H1 (cell line): Measurements from ENCODE around the gene BIRC5. TPM values are rescaled to one million over a fixed set of nuclear protein-coding genes. Genes with fewer than 3 reads are reported as not detected.

Source experiments
- BACH1 ChIP-seq: IDR thresholded peaks from 2 replicates; pipeline ENCODE4 v1.6.1; 2012; ENCODE audit warnings: low read length, improper control_type of control experiment
- BRCA1 ChIP-seq: IDR thresholded peaks from 2 replicates; pipeline ENCODE4 v1.6.1; 2012; ENCODE audit warnings: low read depth, low read length, improper control_type of control experiment
- CEBPB ChIP-seq: IDR thresholded peaks from 2 replicates; pipeline ENCODE4 v1.6.1; 2012; ENCODE audit warnings: low read depth, low read length
- EP300 ChIP-seq, 2 experiments: IDR thresholded peaks; 1 replicate in 1 of 2; 2 replicates in 1 of 2; pipeline ENCODE4 v1.6.1; 2011 to 2012; ENCODE audit warnings: low read depth in 2 of 2, low read length in 2 of 2, mild to moderate bottlenecking in 2 of 2, borderline replicate concordance in 1 of 2, inconsistent platforms in 1 of 2, moderate library complexity in 1 of 2
- NRF1 ChIP-seq: IDR thresholded peaks from 2 replicates; pipeline ENCODE4 v1.6.1; 2011; ENCODE audit warnings: mild to moderate bottlenecking, low read depth, low read length, improper control_type of control experiment
- RBBP5 ChIP-seq: IDR thresholded peaks from 2 replicates; pipeline ENCODE4 v1.7.1; 2012; ENCODE audit warnings: low read depth, mild to moderate bottlenecking, inconsistent platforms, low read length, moderate library complexity, borderline replicate concordance
- RXRA ChIP-seq: IDR thresholded peaks from 2 replicates; pipeline ENCODE4 v1.6.1; 2011; ENCODE audit warnings: low read depth, mild to moderate bottlenecking, low read length, moderate library complexity; ENCODE audit not compliant: insufficient read depth
- TCF12 ChIP-seq: IDR thresholded peaks from 2 replicates; pipeline ENCODE4 v1.6.1; 2011; ENCODE audit warnings: low read depth, mild to moderate bottlenecking, low read length
- polyA plus RNA-seq, 7 experiments: library from polyadenylated mRNA; depleted of rRNA in 3 of 7; stranded (reverse) in 5 of 7; unstranded in 2 of 7; fragments of >200 nt in 5 of 7; fragments of 200-250 nt in 2 of 7; gene quantifications; 1 replicate in 5 of 7; 2 replicates in 1 of 7; 4 replicates in 1 of 7; pipeline versions ENCODE4 v1.2.1 to v1.2.3, GENCODE V29; 2011 to 2013; ENCODE audit warnings: missing spikeins in 2 of 7, mixed read lengths in 2 of 7
- total RNA-seq: library from RNA; stranded (reverse); fragmentation: NEBNext Ultra II Directional; extraction: Animal tissue kit (Norgen Biotek cat#: 25700); gene quantifications from 2 replicates; pipeline ENCODE4 v1.2.1, GENCODE V29; 2021
- TF ChIP-seq, protein P1 (sequence below): IDR thresholded peaks from 2 replicates; pipeline ENCODE4 v1.6.1; 2012; ENCODE audit warnings: low read length, inconsistent platforms

The BIRC5 gene
- total and polyA plus RNA-seq, 2 of the 8 experiments (the other 6 are each of a cell fraction or from before 2014, with no cell fraction given), result 42.2 to 108 TPM

DNA sequence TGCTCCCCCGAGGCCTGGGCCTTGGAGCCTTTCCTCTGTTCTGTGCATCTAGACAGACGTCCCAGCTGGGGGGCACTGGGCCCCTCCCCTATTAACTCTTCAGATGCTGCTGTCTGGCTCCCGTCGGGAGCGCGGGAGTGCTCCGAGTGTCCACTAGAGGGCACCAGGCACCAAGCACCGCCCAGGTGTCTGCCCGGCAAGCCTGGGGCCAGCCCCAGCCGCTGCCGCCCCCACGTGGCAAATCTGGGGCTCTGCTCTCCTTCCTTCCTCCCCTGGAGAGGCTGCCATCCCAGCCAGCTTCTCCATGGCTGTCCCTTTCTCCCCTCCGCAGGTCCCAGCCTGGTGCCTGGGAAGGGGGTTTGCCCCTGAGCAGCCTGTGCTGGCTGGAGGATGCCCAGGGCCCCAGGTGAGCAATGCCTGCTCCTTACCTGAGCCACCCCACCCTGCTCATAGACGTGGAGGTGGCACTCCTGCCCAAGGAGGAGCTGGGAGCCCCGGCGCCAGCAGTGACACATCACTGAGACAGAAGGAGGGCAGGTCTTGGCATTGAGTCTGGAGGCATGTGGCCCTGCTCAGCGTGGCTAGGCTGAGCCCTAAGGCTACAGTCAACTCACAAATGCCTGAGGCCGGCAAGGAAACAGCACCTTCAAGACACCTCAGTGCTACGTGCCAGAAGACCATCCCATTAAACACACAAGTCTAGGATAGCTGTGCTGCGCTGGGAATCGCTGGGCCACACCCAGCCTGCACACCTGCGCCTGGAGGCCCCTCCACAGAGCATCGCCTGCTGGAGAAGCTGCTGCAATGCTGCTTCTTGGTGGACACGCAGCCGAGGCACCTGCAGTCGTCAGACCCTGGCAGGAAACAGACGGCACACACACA is 37.1 kb downstream of the BIRC5 start (continued):
- TF ChIP-seq, protein P1, sequence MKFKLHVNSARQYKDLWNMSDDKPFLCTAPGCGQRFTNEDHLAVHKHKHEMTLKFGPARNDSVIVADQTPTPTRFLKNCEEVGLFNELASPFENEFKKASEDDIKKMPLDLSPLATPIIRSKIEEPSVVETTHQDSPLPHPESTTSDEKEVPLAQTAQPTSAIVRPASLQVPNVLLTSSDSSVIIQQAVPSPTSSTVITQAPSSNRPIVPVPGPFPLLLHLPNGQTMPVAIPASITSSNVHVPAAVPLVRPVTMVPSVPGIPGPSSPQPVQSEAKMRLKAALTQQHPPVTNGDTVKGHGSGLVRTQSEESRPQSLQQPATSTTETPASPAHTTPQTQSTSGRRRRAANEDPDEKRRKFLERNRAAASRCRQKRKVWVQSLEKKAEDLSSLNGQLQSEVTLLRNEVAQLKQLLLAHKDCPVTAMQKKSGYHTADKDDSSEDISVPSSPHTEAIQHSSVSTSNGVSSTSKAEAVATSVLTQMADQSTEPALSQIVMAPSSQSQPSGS, result no peak
- peak; percentile 91 for TF ChIP-seq TCF12
- TF ChIP-seq BACH1, result no peak
- no peak; a peak in 1 of 3 replicates for TF ChIP-seq EP300 (IDR thresholded peaks at IDR 0.05; ENCODE audit: borderline replicate concordance in 1 of 2, low read depth in 2 of 2, low read length in 2 of 2)
- TF ChIP-seq CEBPB, result no peak
- no peak for TF ChIP-seq RXRA
- no peak for TF ChIP-seq RBBP5
- no peak for TF ChIP-seq NRF1
- peak; percentile 23; the same call in 1 of the 2 replicates for TF ChIP-seq BRCA1
